Upper lobe of left lung (tissue), 6 donors: ENCODE data around the gene TXNRD1. TPM values are rescaled to one million over a fixed set of nuclear protein-coding genes. Genes with fewer than 3 reads are reported as not detected.

ENCODE experiments used
- ATAC-seq, 2 donors: fragments of 200-7000 bp; cut with Tn5 transposase; one replicate each; pipeline ENCODE4 v1.9.1; 2022; ENCODE audit warnings: mild to moderate bottlenecking in 2 of 2, moderate library complexity in 2 of 2; ENCODE audit not compliant: low FRiP score in 2 of 2
- DNase-seq, 2 donors: peaks; one replicate each; pipeline ENCODE4 v3.0.0-alpha.2; 2019 to 2020
- H3K27ac ChIP-seq, 4 donors: fragments of 200-600 bp; sonication (generic); one replicate each; pipeline ENCODE4 v1.5.1; 2016 to 2019
- H3K27me3 ChIP-seq, 4 donors: fragments of 200-600 bp; sonication (generic); one replicate each; pipeline ENCODE4 v1.5.1; 2017 to 2019
- H3K36me3 ChIP-seq, 4 donors: fragments of 200-600 bp; sonication (generic); one replicate each; pipeline ENCODE4 v1.5.1; 2016 to 2019
- H3K4me1 ChIP-seq, 4 donors: fragments of 200-600 bp; sonication (generic); one replicate each; pipeline ENCODE4 v1.5.1; 2018 to 2019
- H3K4me3 ChIP-seq, 4 donors: fragments of 200-600 bp; sonication (generic); one replicate each; pipeline ENCODE4 v1.5.1; 2017 to 2019; ENCODE audit warnings: mild to moderate bottlenecking in 2 of 4, moderate library complexity in 1 of 4
- H3K9me3 ChIP-seq, 4 donors: fragments of 200-600 bp; sonication (generic); one replicate each; pipeline ENCODE4 v1.5.1; 2018 to 2019
- EP300 ChIP-seq, 4 donors: sonication (generic); formaldehyde crosslinking; IDR thresholded peaks; one replicate each; pipeline ENCODE4 v1.5.1; 2017; ENCODE audit warnings: antibody characterized with exemption in 4 of 4, control low read depth in 2 of 4
- POLR2A ChIP-seq, 4 donors: fragments of 450-650 bp; IDR thresholded peaks; one replicate each; pipeline ENCODE4 v1.5.1; 2016 to 2017; ENCODE audit warnings: antibody characterized with exemption in 4 of 4, mild to moderate bottlenecking in 2 of 4
- POLR2AphosphoS5 ChIP-seq, 2 donors: sonication (generic); formaldehyde crosslinking; IDR thresholded peaks; one replicate each; pipeline ENCODE4 v1.5.1; 2017; ENCODE audit warnings: antibody characterized with exemption in 2 of 2
- WGBS, 2 donors: methylation state at CpG; one replicate each; pipeline ENCODE4 v1.1.5; 2017 to 2018; 5-methylcytosine and 5-hydroxymethylcytosine counted together
- total RNA-seq, 6 donors: library from RNA; depleted of rRNA in 4 of 6; stranded (reverse); fragments of >200 nt in 4 of 6; gene quantifications; one replicate each; pipeline versions ENCODE4 v1.1.0 to v1.2.1, GENCODE V29; 2016 to 2021
- TF ChIP-seq, protein P1 (sequence below), 6 experiments: fragments of 450-650 bp in 4 of 6; fragments of 200-600 bp in 2 of 6; sonication (generic) in 2 of 6; IDR thresholded peaks; one replicate each; pipeline ENCODE4 v1.5.1; 2016 to 2019; ENCODE audit warnings: antibody characterized with exemption in 6 of 6
- donor health status: DM: no; HTN: no; CAD: no; lungs with moderate emphysema.
- donor health status: DM: no; HTN: yes; CAD: no; lungs with severe emphysema.

The TXNRD1 gene
- total RNA-seq, 6 donors from 2014 or later, result 124 to 381 (median 162) TPM

DNA sequence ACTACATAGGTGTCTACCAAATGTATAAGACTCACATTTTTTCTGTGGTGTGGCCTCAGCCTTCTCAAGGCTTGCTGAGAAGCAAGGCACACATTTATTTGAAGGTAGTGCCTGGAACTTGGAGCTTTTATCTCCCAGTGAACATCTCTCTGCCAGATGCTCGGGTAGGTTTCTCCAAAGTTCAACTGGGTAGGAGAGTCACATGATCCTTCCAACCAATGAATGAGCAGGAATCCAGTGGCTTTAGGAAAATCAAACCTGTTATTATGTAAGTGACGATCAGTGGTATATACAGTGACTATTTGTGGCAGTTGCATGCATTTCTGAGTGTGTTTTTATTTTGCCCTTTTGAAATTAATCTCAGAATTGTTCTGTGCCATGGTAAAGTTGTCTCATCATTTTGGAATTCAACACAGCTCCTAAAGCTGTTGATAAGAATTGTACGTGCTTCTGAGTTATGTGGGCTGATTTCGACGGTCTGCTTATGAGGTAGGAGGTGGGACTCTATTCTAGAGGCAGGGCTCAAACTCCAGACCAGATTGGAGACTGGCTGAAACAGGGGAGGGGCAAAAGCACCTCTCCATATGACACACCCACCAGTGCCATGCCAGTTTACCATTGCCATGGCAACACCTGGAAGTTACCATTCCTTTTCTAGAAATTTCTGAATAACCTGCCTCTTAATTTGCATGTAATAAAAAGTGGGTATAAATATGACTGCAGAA is 145.6 kb downstream of the TXNRD1 start:
- DNase-seq (no peak), ATAC-seq (peak in 1 of 2 donors; percentile 67)
- no peaks in the 10 kb centered on the region for H3K4me1 ChIP-seq
- peaks cover 0 to 4% (median 0%) of the 10 kb centered on the region in 4 donors for H3K9me3 ChIP-seq
- WGBS, 2 donors, result 36 to 79% methylated on average over 5 of the region's 5 CpGs
- no peak overlapping the region for H3K27ac ChIP-seq
- H3K27me3 ChIP-seq, result no peaks in the 10 kb centered on the region
- no peaks in the 10 kb centered on the region for H3K36me3 ChIP-seq
- no peak for TF ChIP-seq EP300 (IDR thresholded peaks at IDR 0.05)
- TF ChIP-seq POLR2AphosphoS5 (IDR thresholded peaks at IDR 0.05), result no peak
- TF ChIP-seq, protein P1, sequence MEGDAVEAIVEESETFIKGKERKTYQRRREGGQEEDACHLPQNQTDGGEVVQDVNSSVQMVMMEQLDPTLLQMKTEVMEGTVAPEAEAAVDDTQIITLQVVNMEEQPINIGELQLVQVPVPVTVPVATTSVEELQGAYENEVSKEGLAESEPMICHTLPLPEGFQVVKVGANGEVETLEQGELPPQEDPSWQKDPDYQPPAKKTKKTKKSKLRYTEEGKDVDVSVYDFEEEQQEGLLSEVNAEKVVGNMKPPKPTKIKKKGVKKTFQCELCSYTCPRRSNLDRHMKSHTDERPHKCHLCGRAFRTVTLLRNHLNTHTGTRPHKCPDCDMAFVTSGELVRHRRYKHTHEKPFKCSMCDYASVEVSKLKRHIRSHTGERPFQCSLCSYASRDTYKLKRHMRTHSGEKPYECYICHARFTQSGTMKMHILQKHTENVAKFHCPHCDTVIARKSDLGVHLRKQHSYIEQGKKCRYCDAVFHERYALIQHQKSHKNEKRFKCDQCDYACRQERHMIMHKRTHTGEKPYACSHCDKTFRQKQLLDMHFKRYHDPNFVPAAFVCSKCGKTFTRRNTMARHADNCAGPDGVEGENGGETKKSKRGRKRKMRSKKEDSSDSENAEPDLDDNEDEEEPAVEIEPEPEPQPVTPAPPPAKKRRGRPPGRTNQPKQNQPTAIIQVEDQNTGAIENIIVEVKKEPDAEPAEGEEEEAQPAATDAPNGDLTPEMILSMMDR (IDR thresholded peaks at IDR 0.05), result no peak
- TF ChIP-seq POLR2A (IDR thresholded peaks at IDR 0.05), result no peak
- no peak overlapping the region for H3K4me3 ChIP-seq

- no peak for TF ChIP-seq EP300 (IDR thresholded peaks at IDR 0.05)
- Histone ChIP-seq H3K4me3 (no peak overlapping the region), H3K36me3 (no peaks in the 10 kb centered on the region), H3K9me3 (peaks cover 0 to 8% (median 6%) of the 10 kb centered on the region in 4 donors), H3K27ac (no peak overlapping the region), H3K27me3 (no peaks in the 10 kb centered on the region), H3K4me1 (no peaks in the 10 kb centered on the region)
- 94% methylated on average over 5 of the region's 5 CpGs for WGBS, 2 donors
- no peak for DNase-seq
- ATAC-seq, result no peak
Observed at GRCh38 chr12:104365921-104366410, 150.4 kb downstream of the TXNRD1 start.

DNA sequence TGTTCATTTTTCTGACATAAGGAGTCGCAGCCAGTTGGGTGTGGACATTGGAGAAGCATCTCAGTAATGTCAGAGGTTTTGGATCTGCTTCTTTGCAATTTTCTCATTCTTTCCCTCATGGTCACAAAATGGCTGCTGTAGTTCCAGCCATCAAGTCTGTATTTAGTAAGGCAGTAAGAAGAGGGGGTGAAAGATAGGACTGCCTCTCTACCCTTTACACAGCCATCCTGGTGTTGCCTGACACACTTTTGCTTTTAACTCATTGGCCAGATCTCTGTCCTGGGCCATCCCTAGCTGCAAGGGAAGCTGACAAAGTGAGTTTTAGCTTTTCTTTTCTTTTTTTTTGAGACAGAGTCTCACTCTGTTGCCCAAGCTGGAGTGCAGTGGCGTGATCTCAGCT is 154.1 kb downstream of the TXNRD1 start:
- peaks cover 0 to 8% (median 6%) of the 10 kb centered on the region in 4 donors for H3K9me3 ChIP-seq
- ATAC-seq, result no peak
- H3K4me3 ChIP-seq, result no peak overlapping the region
- no peak for DNase-seq
- 92 to 100% methylated on average over 2 of the region's 2 CpGs for WGBS, 2 donors
- no peaks in the 10 kb centered on the region for H3K36me3 ChIP-seq
- H3K4me1 ChIP-seq, result no peaks in the 10 kb centered on the region
- no peak overlapping the region for H3K27ac ChIP-seq
- no peaks in the 10 kb centered on the region for H3K27me3 ChIP-seq
- no peak for TF ChIP-seq EP300 (IDR thresholded peaks at IDR 0.05)
- TF ChIP-seq, protein P1 (IDR thresholded peaks at IDR 0.05), result no peak
- no peak for TF ChIP-seq POLR2AphosphoS5 (IDR thresholded peaks at IDR 0.05)
- TF ChIP-seq POLR2A (IDR thresholded peaks at IDR 0.05), result no peak

GRCh38 chr12:104371043-104371870 is 155.7 kb downstream of the TXNRD1 start:
- H3K9me3 ChIP-seq, result peaks cover 0 to 8% (median 6%) of the 10 kb centered on the region in 4 donors
- ATAC-seq (no peak), DNase-seq (no peak)
- H3K4me3 ChIP-seq, result no peak overlapping the region
- no peak overlapping the region for H3K27ac ChIP-seq
- H3K27me3 ChIP-seq, result no peaks in the 10 kb centered on the region
- no peak for TF ChIP-seq POLR2AphosphoS5 (IDR thresholded peaks at IDR 0.05)
- no peak for TF ChIP-seq EP300 (IDR thresholded peaks at IDR 0.05)
- H3K4me1 ChIP-seq, result no peaks in the 10 kb centered on the region
- 48 to 53% methylated on average over 15 of the region's 15 CpGs for WGBS, 2 donors
- no peaks in the 10 kb centered on the region for H3K36me3 ChIP-seq

GRCh38 chr12:104372061-104372720 is 156.6 kb downstream of the TXNRD1 start:
- ATAC-seq (no peak), DNase-seq (no peak)
- Histone ChIP-seq H3K27me3 (no peaks in the 10 kb centered on the region), H3K4me3 (no peak overlapping the region), H3K27ac (no peak overlapping the region), H3K36me3 (no peaks in the 10 kb centered on the region), H3K4me1 (no peaks in the 10 kb centered on the region), H3K9me3 (peaks cover 0 to 8% (median 6%) of the 10 kb centered on the region in 4 donors)
- WGBS, 2 donors, result 57 to 78% methylated on average over 6 to 12 of the region's 12 CpGs
- TF ChIP-seq, protein P1 (IDR thresholded peaks at IDR 0.05), result no peak
